ENCODE data around the gene TMEM218.

The TMEM218 gene

GRCh38 chr11:125111343-125112207 is at the start of gene TMEM218:
Gene TMEM218, minus strand, starts transcription at chr11:125111626. Its CDS starts 9,385 bp downstream, at chr11:125102241.
- Histone ChIP-seq H3K36me3 (ENCODE audit: insufficient read depth, low read length) (no peaks in the 10 kb centered on the region), H3F3A (ENCODE audit: low read depth) (no peaks in the 10 kb centered on the region), H3K4me2 (ENCODE audit: low read depth, low read length, poor library complexity, severe bottlenecking) (peak within 1 kb of the TSS; percentile 77), H2AFZ (ENCODE audit: low read length) (peak within 1 kb of the TSS; percentile 95), H3K4me1 (ENCODE audit: insufficient read depth, low read length, poor library complexity, severe bottlenecking) (peaks cover 19% of the 10 kb centered on the region), H3K79me2 (ENCODE audit: insufficient read depth, low read length) (peaks cover 18% of the 10 kb centered on the region), H4K20me1 (ENCODE audit: insufficient read depth, low read length, poor library complexity, severe bottlenecking) (no peaks in the 10 kb centered on the region), H3K4me3 (ENCODE audit: low read length, poor library complexity, severe bottlenecking) (peak within 1 kb of the TSS; percentile 97), H3K9me3 (ENCODE audit: insufficient read depth, low read depth, low read length) (no peaks in the 10 kb centered on the region), H3K9me2 (replicated peaks; ENCODE audit: low read depth, low read length) (no peaks in the 10 kb centered on the region), H3K9ac (ENCODE audit: low read depth, low read length, poor library complexity, severe bottlenecking) (peak within 1 kb of the TSS; percentile 87), H3K27me3 (ENCODE audit: insufficient read depth, low read length, poor library complexity, severe bottlenecking) (peaks cover 37% of the 10 kb centered on the region)
- TF ChIP-seq CTCF (conservative IDR thresholded peaks at IDR 0.05; ENCODE audit: low read length) (no peak), EZH2phosphoT487 (IDR thresholded peaks at IDR 0.05; ENCODE audit: borderline replicate concordance) (no peak)

GRCh38 chr11:125157953-125158680 is 46.7 kb upstream of the TMEM218 start:
- H3K9me3 ChIP-seq (ENCODE audit: insufficient read depth, low read depth, low read length): no peaks in the 10 kb centered on the region
- no peaks in the 10 kb centered on the region for H3K4me1 ChIP-seq (ENCODE audit: insufficient read depth, low read length, poor library complexity, severe bottlenecking)
- no peak for TF ChIP-seq EZH2phosphoT487 (IDR thresholded peaks at IDR 0.05; ENCODE audit: borderline replicate concordance)

GRCh38 chr11:125157118-125157733 is 45.8 kb upstream of the TMEM218 start:
- Histone ChIP-seq H3K79me2 (ENCODE audit: insufficient read depth, low read length) (no peaks in the 10 kb centered on the region), H3K9me2 (replicated peaks; ENCODE audit: low read depth, low read length) (no peaks in the 10 kb centered on the region), H3K9ac (ENCODE audit: low read depth, low read length, poor library complexity, severe bottlenecking) (no peak overlapping the region), H3F3A (ENCODE audit: low read depth) (no peaks in the 10 kb centered on the region), H3K9me3 (ENCODE audit: insufficient read depth, low read depth, low read length) (no peaks in the 10 kb centered on the region), H3K27me3 (ENCODE audit: insufficient read depth, low read length, poor library complexity, severe bottlenecking) (no peaks in the 10 kb centered on the region), H3K4me1 (ENCODE audit: insufficient read depth, low read length, poor library complexity, severe bottlenecking) (no peaks in the 10 kb centered on the region), H2AFZ (ENCODE audit: low read length) (no peak overlapping the region), H3K36me3 (ENCODE audit: insufficient read depth, low read length) (no peaks in the 10 kb centered on the region), H3K4me3 (ENCODE audit: low read length, poor library complexity, severe bottlenecking) (no peak overlapping the region), H3K4me2 (ENCODE audit: low read depth, low read length, poor library complexity, severe bottlenecking) (no peak overlapping the region), H4K20me1 (ENCODE audit: insufficient read depth, low read length, poor library complexity, severe bottlenecking) (no peaks in the 10 kb centered on the region)
- no peak for TF ChIP-seq EZH2phosphoT487 (IDR thresholded peaks at IDR 0.05; ENCODE audit: borderline replicate concordance)
- TF ChIP-seq CTCF (conservative IDR thresholded peaks at IDR 0.05; ENCODE audit: low read length): no peak

More at GRCh38 chr11:125157953-125158680, 46.7 kb upstream of the TMEM218 start:
- H3K36me3 ChIP-seq (ENCODE audit: insufficient read depth, low read length): no peaks in the 10 kb centered on the region
- no peaks in the 10 kb centered on the region for H3K79me2 ChIP-seq (ENCODE audit: insufficient read depth, low read length)
- H4K20me1 ChIP-seq (ENCODE audit: insufficient read depth, low read length, poor library complexity, severe bottlenecking): no peaks in the 10 kb centered on the region
- no peak overlapping the region for H3K4me2 ChIP-seq (ENCODE audit: low read depth, low read length, poor library complexity, severe bottlenecking)
- no peak overlapping the region for H2AFZ ChIP-seq (ENCODE audit: low read length)
- no peaks in the 10 kb centered on the region for H3F3A ChIP-seq (ENCODE audit: low read depth)
- no peak overlapping the region for H3K4me3 ChIP-seq (ENCODE audit: low read length, poor library complexity, severe bottlenecking)
- H3K27me3 ChIP-seq (ENCODE audit: insufficient read depth, low read length, poor library complexity, severe bottlenecking): no peaks in the 10 kb centered on the region
- H3K9ac ChIP-seq (ENCODE audit: low read depth, low read length, poor library complexity, severe bottlenecking): no peak overlapping the region
- H3K9me2 ChIP-seq (replicated peaks; ENCODE audit: low read depth, low read length): no peaks in the 10 kb centered on the region

Measured in Loucy (cell line).